T-helper 1 cell treated with Interleukin-12 subunit alpha and Interleukin-12 subunit beta and Interleukin-4 antibody, amounts not matched to agents 30 ng/mL and 1 ng/mL, for 36 hours (primary cell): ENCODE results near the gene MRPL41. TPM values are rescaled to one million over a fixed set of nuclear protein-coding genes. Genes with fewer than 3 reads are reported as not detected.
"Not testable (repeated sequence)": the region's sequence is repeated elsewhere in the genome, so short reads cannot be mapped to it uniquely, and the experiment has no call there.

ENCODE experiments used
- intact Hi-C: fragments of 100-400 bp; cut with micrococcal nuclease; formaldehyde crosslinking; loops from one replicate; pipeline ENCODE4 v1.15.1; 2024
- total RNA-seq: library from RNA; stranded (reverse); gene quantifications from 2 replicates; pipeline ENCODE4 v1.2.3, GENCODE V29; 2022

The MRPL41 gene
- total RNA-seq, 1 donor from 2014 or later = 45.8 TPM

GRCh38 chr9:137550958-137551263, 768 bp upstream of the MRPL41 start:
- intact Hi-C loops = loop anchor here (1.0 to 10.0 kb wide), 9 partner anchors 16 to 1644 kb away; partner anchors contain the start of genes ARRDC1, CAMSAP1, EXD3 and MAN1B1

GRCh38 chr9:137552022-137552768, 516 bp downstream of the MRPL41 start:
- intact Hi-C loops = loop anchor here (1.0 to 10.0 kb wide), 3 partner anchors 25 to 1645 kb away; partner anchors contain the start of genes CAMSAP1 and MAN1B1

- intact Hi-C loops = loop anchor here (5.0 to 10.0 kb wide), 2 partner anchors 469 to 1646 kb away; partner anchors contain the start of genes CAMSAP1 and MAN1B1
Observed at GRCh38 chr9:137553654-137554053, 2.0 kb downstream of the MRPL41 start.

DNA sequence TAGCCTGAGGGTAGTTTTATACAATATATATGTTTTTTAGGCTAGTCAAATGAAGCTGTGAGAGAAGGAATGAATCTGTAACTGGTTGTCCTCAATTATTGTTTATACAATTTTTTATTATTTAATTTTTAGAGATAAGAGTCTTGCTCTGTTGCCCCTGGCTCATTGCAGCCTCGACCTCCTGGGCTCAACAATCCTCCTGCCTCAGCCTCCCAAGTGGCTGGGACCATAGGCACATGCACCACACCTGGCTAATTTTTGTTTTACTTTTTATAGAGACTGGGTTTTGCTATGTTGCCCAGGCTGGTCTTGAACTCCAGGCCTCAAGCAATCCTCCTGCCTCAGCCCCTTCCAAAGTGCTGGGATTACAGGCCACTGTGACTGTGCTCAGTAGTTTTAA, 2.7 kb downstream of the MRPL41 start:
- intact Hi-C loops = loop anchor here (5.0 to 10.0 kb wide), 2 partner anchors 470 to 1647 kb away; partner anchors contain the start of genes CAMSAP1 and MAN1B1

GRCh38 chr9:137555179-137555578, 3.5 kb downstream of the MRPL41 start:
- intact Hi-C loops = loop anchor here (10.0 kb wide), 1 partner anchor 470 kb away; the partner anchor contains the start of gene MAN1B1

DNA sequence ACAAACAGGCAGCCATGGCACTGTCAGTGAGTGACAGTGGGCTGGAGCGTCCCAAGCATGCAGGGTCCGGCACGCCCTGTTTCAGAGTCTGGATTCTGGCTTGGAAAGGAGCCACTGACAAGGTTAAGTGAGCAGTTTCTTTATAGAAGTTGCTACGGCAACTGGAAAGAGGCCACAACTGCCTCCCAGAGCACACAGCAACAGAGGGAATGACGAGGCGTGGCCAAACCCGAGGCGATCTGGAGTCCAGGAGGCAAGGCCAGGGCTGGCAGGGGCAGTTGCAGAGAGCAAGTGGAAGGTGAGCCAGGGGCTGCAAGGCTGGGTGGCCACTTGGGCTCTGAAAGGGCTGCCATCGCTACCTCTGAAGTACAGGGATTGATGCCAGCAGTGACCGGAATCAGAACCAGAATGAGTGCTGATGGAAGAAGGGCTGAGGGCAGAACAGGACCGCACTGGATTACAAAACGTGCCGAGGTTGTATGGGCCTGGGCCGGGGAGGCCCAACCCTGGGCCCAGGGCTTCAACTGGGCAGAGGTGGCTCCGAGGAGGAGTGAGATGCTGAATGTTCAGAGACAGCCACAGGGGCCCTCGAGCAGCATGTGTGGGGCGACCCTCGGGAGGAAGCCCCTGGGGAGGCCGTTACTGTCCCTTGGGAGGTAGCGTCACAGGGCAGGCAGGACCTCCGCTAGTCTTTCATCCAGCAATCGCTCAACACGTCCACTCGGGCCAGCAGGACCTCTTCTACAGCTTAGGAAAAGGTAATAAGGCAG, 4.6 kb downstream of the MRPL41 start:
- intact Hi-C loops = loop anchor here (10.0 kb wide), 1 partner anchor 471 kb away; the partner anchor contains the start of gene MAN1B1

- intact Hi-C loops = loop anchor here (10.0 kb wide), 1 partner anchor 473 kb away; the partner anchor contains the start of gene MAN1B1
Observed at GRCh38 chr9:137558127-137558526, 6.4 kb downstream of the MRPL41 start.

- intact Hi-C loops = no loop called here
Observed at GRCh38 chr9:137564134-137564533, 12.5 kb downstream of the MRPL41 start.

DNA sequence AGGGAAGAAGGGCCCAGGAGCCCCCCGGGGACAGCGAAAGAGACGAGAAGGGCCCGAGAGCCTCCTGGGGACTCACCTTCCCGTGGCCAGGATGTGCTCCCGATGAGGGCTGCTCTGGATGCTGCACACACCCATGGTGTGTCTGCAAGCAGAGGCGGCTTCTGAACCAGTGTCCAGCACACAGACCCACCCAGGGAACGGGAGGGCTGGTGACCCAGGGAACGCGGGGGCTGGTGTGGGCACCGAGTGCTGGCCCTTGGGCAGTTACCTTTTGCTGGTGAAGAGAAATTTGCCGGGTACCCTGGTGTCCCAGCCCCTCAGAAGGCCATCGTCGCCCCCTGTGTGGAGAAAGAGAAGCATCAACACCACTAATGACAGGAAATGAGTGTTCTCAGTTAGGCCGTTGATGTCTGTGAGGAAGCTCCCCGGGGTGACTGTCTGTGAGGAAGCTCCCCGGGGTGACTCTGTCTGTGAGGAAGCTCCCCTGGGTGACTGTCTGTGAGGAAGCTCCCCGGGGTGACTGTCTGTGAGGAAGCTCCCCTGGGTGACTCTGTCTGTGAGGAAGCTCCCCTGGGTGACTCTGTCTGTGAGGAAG, 13.2 kb downstream of the MRPL41 start:
- intact Hi-C loops = no loop called here

DNA sequence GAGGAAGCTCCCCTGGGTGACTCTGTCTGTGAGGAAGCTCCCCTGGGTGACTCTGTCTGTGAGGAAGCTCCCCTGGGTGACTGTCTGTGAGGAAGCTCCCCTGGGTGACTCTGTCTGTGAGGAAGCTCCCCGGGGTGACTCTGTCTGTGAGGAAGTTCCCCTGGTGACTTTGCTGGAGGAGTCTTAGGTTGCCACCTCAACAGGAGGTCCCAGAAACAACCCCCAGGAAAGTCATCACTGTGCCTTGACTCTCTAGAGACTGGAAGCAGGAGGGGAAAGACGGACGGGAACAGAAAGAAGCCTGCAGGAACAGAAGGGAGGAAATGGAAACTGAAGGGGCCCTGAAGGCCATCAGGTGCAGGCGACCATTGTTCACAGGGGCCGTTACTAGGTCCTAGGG, 16.8 kb downstream of the MRPL41 start:
- intact Hi-C loops = not testable (repeated sequence)

- intact Hi-C loops = no loop called here
Observed at GRCh38 chr9:137569609-137570203, 18.0 kb downstream of the MRPL41 start.

DNA sequence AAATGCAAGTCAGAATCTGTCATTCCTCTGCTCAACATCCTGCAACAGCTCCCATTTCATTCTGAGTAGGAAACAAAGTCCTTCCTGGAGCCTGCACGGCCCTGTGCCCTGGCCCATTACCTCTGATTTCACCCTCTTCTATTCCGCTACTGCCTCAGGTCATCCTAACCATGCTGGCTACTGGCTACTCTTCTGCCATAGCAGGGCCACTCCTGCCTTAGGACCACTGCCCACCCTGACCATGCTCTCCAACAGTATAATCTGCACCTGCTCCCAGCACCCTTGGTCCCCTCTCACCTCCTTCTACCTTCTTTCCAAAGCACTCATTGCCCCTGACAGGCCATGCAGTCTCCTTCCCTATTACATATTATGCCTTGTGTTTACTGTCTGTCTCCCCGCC, 18.9 kb downstream of the MRPL41 start:
- intact Hi-C loops = no loop called here

- intact Hi-C loops = no loop called here
Observed at GRCh38 chr9:137574192-137574591, 22.5 kb downstream of the MRPL41 start.

DNA sequence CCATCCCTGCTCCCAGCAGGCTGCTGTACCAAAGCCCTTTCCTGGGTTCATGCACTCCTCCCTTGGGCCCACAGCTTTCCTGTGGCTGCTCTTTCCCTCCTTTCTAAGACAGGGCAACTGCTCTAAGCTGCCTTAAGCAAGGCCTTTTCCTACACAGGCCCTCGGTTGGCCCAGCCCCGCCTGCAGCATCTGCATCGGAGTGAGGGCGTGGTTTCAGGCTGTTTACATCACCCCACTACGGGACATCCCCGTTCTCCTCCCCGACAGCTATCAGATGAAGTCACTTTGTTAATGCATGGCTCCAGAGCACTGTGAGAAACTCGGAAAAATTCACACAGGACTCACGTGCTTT, 23.7 kb downstream of the MRPL41 start:
- intact Hi-C loops = no loop called here

- intact Hi-C loops = no loop called here
Observed at GRCh38 chr9:137575716-137576411, 24.2 kb downstream of the MRPL41 start.

DNA sequence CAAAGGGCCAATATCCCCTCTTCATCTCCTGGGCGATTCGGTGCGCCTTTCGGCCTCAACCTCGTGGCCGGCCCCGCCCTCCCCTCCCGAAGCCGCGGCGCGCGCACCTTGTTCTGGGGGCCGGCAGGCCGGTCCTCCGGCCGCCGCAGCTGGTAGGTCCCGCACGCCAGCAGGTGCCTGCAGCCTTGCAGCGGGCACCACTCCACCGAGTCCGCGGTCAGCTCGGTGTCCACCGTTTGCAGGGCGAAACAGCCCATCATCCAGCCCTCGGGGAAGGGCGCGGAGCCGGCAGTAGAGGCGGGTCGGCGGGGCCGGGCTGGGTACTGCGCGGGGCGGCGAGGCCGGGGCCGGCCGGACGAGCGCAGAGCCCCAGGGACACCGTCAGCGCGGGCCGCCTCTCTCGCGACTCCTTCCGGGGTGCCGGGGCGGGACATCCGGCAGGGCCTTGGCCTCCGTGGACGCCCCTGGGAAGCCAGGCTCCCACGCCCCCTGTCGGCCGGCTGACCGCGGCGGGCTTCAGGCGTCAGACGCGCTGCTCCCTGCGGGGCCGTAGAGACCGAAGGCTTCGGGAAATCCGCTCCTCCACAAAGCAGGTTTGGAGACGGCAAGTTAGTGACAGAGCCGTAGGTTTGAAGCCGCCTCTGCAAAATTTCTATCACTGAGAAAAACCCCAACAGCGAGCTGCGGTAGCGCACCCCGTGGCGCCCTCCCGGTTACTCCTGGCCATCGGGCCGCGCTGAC, 27.0 kb downstream of the MRPL41 start, which contains the start of gene DPH7:
Gene DPH7, minus strand, starts transcription at position 408 of the 741 bp plus-strand sequence. Its CDS starts 148 bp downstream, at position 260.
- intact Hi-C loops = loop anchor here (1.0 kb wide), 3 partner anchors 12 to 40 kb away; partner anchors contain the start of genes ARRDC1 and ZMYND19

- intact Hi-C loops = loop anchor here (1.0 kb wide), 1 partner anchor 11 kb away; the partner anchor contains the start of gene ZMYND19
Observed at GRCh38 chr9:137579259-137579604, 27.6 kb downstream of the MRPL41 start.

- intact Hi-C loops = no loop called here
Observed at GRCh38 chr9:137580209-137580953, 28.7 kb downstream of the MRPL41 start.

GRCh38 chr9:137580954-137581322, 29.3 kb downstream of the MRPL41 start:
- intact Hi-C loops = no loop called here
